Right lobe of liver (tissue), 6 donors: Measurements from ENCODE around the gene GRIN3B. TPM values are rescaled to one million over a fixed set of nuclear protein-coding genes. Genes with fewer than 3 reads are reported as not detected.

Source experiments
- ATAC-seq, 4 donors: fragments of 200-7000 bp; cut with Tn5 transposase; one replicate each; pipeline ENCODE4 v1.9.1; 2020; ENCODE audit warnings: mild to moderate bottlenecking in 4 of 4, moderate library complexity in 4 of 4
- DNase-seq, 3 donors: peaks; one replicate each; pipeline ENCODE4 v3.0.0-alpha.2; 2020
- H3K27ac ChIP-seq, 3 donors: fragments of 200-600 bp; one replicate each; pipeline ENCODE4 v1.8.0; 2022
- H3K27me3 ChIP-seq, 2 donors: fragments of 200-600 bp; one replicate each; pipeline ENCODE4 v1.8.0; 2022
- H3K36me3 ChIP-seq, 4 donors: fragments of 200-600 bp; sonication (generic) in 1 of 4; one replicate each; pipeline versions ENCODE4 v1.5.1 to v1.8.0; 2017 to 2022; ENCODE audit warnings: control low read depth in 1 of 4
- H3K4me1 ChIP-seq, 4 donors: fragments of 200-600 bp; sonication (generic) in 1 of 4; one replicate each; pipeline versions ENCODE4 v1.5.1 to v1.8.0; 2017 to 2022; ENCODE audit warnings: control low read depth in 1 of 4
- H3K4me3 ChIP-seq, 3 donors: fragments of 200-600 bp; one replicate each; pipeline ENCODE4 v1.8.0; 2022
- H3K9me3 ChIP-seq, 4 donors: fragments of 200-600 bp; sonication (generic) in 1 of 4; one replicate each; pipeline versions ENCODE4 v1.5.1 to v1.8.0; 2017 to 2022; ENCODE audit warnings: control low read depth in 1 of 4
- CTCF ChIP-seq, 4 donors: fragments of 200-600 bp in 3 of 4; fragments of 450-650 bp in 1 of 4; IDR thresholded peaks; one replicate each; pipeline versions ENCODE4 v1.5.1 to v1.8.0; 2016 to 2022; ENCODE audit warnings: antibody characterized with exemption in 4 of 4, mild to moderate bottlenecking in 2 of 4
- POLR2A ChIP-seq: fragments of 450-650 bp; IDR thresholded peaks from one replicate; pipeline ENCODE4 v1.6.1; 2017; ENCODE audit warnings: antibody characterized with exemption, mild to moderate bottlenecking
- WGBS: methylation state at CpG from one replicate; pipeline ENCODE4 v1.1.6; 2018; ENCODE audit warnings: low coverage, low lambda C conversion rate; ENCODE audit not compliant: insufficient coverage; ENCODE audit errors: missing lambda C conversion rate; 5-methylcytosine and 5-hydroxymethylcytosine counted together
- intact Hi-C, 2 donors: fragments of 100-400 bp; cut with DNase I; formaldehyde crosslinking; loops; one replicate each; pipeline versions ENCODE4 v1.11.2 to v1.14.1; 2022
- total RNA-seq, 6 experiments: library from RNA; depleted of rRNA in 2 of 6; stranded (reverse); fragments of >200 nt in 2 of 6; fragmentation: NEBNext Ultra II Directional in 3 of 6; extraction: Animal tissue kit (Norgen Biotek cat#: 25700) in 3 of 6; gene quantifications; one replicate each; pipeline versions ENCODE4 v1.1.0 to v1.2.4, GENCODE V29; 2016 to 2023
- donor health status: DM: no; HTN: yes; CAD: no.
- donor health status: DM: no; HTN: no; CAD: no.
- donor health status: DM: no; HTN: no; CAD: no.
- donor health status: DM: no; HTN: yes; CAD: no.
- donor health status: DM: no; HTN: yes; CAD: no.

GRIN3B gene
- total RNA-seq, 6 experiments from 2014 or later: 0.06 TPM; not detected in 5

GRCh38 chr19:1008268-1009040, 8.2 kb downstream of the GRIN3B start:
- intact Hi-C loops: no loop called here
- no peak overlapping the region for H3K27ac ChIP-seq
- H3K9me3 ChIP-seq: no peaks in the 10 kb centered on the region
- peak in 1 of 3 donors; percentile 19 for DNase-seq
- H3K4me1 ChIP-seq: no peaks in the 10 kb centered on the region
- TF ChIP-seq CTCF (IDR thresholded peaks at IDR 0.05): no peak
- no peak for TF ChIP-seq POLR2A
- 85% methylated on average over 22 of the region's 45 CpGs for WGBS
- H3K36me3 ChIP-seq: peaks cover 0 to 42% (median 19%) of the 10 kb centered on the region in 4 donors
- no peaks in the 10 kb centered on the region for H3K27me3 ChIP-seq
- no peak for ATAC-seq
- no peak overlapping the region for H3K4me3 ChIP-seq

- no peak overlapping the region for H3K4me3 ChIP-seq
- TF ChIP-seq POLR2A (no peak), CTCF (IDR thresholded peaks at IDR 0.05) (no peak)
- WGBS: 77% methylated on average over 4 of the region's 92 CpGs
- H3K27ac ChIP-seq: no peak overlapping the region
- H3K36me3 ChIP-seq: peaks cover 0 to 47% (median 19%) of the 10 kb centered on the region in 4 donors
- H3K9me3 ChIP-seq: no peaks in the 10 kb centered on the region
- no peaks in the 10 kb centered on the region for H3K4me1 ChIP-seq
- no peaks in the 10 kb centered on the region for H3K27me3 ChIP-seq
- DNase-seq (peak in 1 of 3 donors; percentile 32), ATAC-seq (peak; percentile 2 to 7 (median 4))
- intact Hi-C loops: no loop called here
Observed at GRCh38 chr19:1009041-1009980, 9.1 kb downstream of the GRIN3B start.

GRCh38 chr19:1009981-1010538, 9.8 kb downstream of the GRIN3B start:
- intact Hi-C loops: no loop called here
- ATAC-seq (no peak), DNase-seq (no peak)
- TF ChIP-seq CTCF (IDR thresholded peaks at IDR 0.05): no peak
- no peak for TF ChIP-seq POLR2A
- Histone ChIP-seq H3K4me1 (no peaks in the 10 kb centered on the region), H3K27me3 (no peaks in the 10 kb centered on the region), H3K4me3 (no peak overlapping the region), H3K36me3 (peaks cover 0 to 47% (median 19%) of the 10 kb centered on the region in 4 donors), H3K27ac (no peak overlapping the region), H3K9me3 (no peaks in the 10 kb centered on the region)
- no CpG with 5 or more reads among the region's 29 CpGs for WGBS

GRCh38 chr19:1010586-1011510, 10.6 kb downstream of the GRIN3B start:
- no peak overlapping the region for H3K27ac ChIP-seq
- peak in 1 of 3 donors; percentile 27 for DNase-seq
- no peak for ATAC-seq
- no peaks in the 10 kb centered on the region for H3K27me3 ChIP-seq
- H3K9me3 ChIP-seq: no peaks in the 10 kb centered on the region
- WGBS: 71% methylated on average over 3 of the region's 56 CpGs
- H3K36me3 ChIP-seq: peaks cover 0 to 47% (median 19%) of the 10 kb centered on the region in 4 donors
- H3K4me1 ChIP-seq: no peaks in the 10 kb centered on the region
- no peak overlapping the region for H3K4me3 ChIP-seq
- intact Hi-C loops: no loop called here
- TF ChIP-seq CTCF (IDR thresholded peaks at IDR 0.05) (no peak), POLR2A (no peak)
